Measurements from ENCODE around the gene WDR73.
"Not testable (repeated sequence)": the region's sequence is repeated elsewhere in the genome, so short reads cannot be mapped to it uniquely, and the experiment has no call there.

Gene WDR73

DNA sequence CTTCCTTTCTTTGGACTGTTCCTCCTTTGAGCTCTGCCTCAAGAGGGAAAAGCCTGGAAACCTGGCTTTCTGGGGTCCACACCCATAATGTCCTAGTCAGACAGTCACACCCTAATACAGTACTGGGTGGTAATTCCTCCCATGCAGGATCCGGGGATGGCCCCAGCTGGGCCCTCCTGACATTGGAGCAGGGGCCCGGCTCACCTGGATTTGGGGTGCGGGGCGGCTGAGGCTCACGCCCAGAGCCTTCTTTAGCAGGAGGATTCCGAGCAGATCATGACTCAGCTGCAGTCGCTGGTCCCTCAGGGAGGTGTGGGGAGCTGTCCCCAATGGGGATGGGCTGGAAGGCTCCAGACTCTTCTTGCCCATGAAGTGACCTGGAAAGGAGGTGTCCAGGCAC lies 2.9 kb upstream of the WDR73 start:
- no peak for DNase-seq

DNA sequence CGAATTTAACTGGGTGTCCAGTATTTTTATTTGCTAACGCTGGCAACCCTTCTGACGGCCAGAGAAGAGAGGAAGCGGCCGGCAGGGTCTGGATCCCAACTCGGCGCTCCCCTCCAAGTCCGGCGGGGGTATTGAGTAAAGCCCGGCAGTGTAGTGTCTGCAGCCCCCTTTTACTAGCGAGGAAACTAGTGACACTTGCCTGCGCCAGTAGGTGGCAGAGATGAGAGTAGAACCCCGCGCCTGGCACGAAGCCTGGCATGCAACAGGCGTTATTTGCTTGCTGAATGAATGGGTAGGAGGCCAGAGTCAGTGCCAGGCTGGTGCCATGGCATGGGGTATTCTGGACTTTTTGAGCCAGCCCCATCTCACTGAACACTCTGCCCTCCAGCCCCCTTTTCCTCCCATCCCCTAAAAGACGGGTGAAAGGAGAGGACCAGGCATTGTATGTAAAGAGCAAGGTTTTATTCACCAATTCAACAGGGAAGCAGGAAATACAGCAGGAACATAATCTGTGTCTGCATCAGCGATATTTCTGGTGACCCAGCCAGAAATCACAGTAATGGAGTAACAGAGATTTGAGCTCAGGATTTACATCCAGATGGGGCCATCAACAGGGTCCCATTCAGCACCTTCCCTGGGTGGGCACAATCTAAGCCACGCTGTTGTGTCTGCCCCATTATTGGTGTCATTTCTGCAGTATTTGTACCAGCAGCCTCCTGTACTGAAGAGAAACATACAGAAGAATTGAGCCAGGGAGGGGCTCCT lies 788 bp upstream of the WDR73 start:
- peak; percentile 78 for DNase-seq

- DNase-seq = no peak
Measured at GRCh38 chr15:84653584-84653909, 536 bp downstream of the WDR73 start.

DNA sequence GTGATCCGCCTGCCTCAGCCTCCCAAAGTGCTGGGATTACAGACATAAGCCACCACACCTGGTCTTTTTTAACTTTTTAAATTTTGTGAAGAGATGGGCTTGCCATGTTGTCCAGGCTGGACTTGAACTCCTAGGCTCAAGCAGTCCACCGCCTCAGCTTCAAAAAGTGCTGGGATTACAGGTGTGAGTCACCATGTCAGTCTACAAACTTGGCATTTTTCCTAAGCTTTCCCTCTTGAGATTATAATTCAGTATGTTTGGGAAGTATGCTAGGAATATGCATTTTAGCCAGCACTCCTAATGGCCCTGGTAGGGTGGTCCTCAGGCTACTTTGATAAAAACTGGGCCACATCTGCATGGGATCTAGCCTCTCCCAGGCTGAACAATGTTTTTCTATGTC lies 4.4 kb downstream of the WDR73 start:
- no peak for DNase-seq

- no peak for DNase-seq
Measured at GRCh38 chr15:84648539-84648938, 5.5 kb downstream of the WDR73 start.

GRCh38 chr15:84647726-84648125 lies 6.4 kb downstream of the WDR73 start:
- DNase-seq = no peak

DNA sequence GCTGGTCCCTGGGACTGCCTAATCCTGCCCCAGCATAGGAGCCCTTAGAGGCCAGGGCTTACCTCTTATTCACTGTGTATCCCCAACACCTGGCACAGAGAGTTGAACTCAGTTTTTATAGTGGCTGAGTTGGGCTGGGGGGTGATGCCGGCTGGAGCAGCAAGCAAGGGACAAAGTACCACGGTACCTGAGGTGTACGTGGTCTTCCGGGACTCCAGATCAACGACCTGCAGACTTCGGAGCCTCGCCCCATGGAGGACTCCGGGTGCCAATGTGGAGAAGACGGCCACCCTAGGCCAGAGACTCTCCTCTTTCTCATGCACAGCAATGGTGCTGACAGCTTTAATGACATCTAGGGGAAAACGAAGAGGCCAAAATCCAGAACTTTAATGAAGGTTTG lies 8.1 kb downstream of the WDR73 start:
- DNase-seq = no peak

GRCh38 chr15:84645496-84645895 lies 8.6 kb downstream of the WDR73 start:
- DNase-seq = no peak

- no peak for DNase-seq
Measured at GRCh38 chr15:84643838-84644237, 10.2 kb downstream of the WDR73 start.

- DNase-seq = not testable (repeated sequence)
Measured at GRCh38 chr15:84642640-84643039, 11.4 kb downstream of the WDR73 start.

DNA sequence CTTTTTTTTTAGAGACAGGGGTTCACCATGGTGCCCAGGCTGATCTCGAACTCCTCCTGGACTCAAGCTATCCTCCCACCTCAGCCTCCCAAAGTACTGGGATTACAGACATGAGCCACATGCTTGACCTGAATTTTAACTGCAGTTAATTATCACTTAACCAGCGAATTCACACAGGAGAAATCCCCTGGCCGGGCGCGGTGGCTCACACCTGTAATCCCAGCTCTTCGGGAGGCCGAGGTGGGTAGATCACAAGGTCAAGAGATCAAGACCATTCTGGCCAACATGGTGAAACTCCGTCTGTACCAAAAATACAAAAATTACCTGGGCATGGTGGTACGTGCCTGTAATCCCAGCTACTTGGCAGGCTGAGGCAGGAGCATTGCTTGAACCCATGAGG lies 12.2 kb downstream of the WDR73 start:
- not testable (repeated sequence) for DNase-seq

- no peak for DNase-seq
Measured at GRCh38 chr15:84638103-84638502, 16.0 kb downstream of the WDR73 start.

DNA sequence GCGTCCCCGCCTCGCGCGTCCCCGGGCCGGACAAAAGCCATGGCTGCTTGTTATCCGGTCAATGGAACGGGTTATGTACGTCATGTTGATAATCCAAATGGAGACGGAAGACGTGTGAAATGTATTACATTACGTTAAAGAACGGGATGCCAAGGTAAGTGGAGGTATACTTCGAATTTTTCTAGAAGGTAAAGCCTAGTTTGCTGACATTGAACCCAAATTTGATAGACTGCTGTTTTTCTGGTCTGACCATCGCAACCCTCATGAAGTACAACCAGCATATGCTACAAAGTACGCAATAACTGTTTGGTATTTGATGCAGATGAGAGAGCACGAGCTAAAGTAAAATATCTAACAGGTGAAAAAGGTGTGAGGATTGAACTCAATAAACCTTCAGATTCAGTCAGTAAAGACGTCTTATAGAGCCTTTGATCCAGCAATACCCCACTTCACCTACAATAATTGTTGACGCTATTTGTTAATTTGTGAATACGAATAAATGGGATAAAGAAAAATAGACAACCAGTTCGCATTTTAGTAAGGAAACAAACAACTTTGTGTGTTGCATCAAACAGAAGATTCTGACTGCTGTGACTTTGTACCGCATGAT lies 19.8 kb downstream of the WDR73 start:
- no peak for DNase-seq

DNA sequence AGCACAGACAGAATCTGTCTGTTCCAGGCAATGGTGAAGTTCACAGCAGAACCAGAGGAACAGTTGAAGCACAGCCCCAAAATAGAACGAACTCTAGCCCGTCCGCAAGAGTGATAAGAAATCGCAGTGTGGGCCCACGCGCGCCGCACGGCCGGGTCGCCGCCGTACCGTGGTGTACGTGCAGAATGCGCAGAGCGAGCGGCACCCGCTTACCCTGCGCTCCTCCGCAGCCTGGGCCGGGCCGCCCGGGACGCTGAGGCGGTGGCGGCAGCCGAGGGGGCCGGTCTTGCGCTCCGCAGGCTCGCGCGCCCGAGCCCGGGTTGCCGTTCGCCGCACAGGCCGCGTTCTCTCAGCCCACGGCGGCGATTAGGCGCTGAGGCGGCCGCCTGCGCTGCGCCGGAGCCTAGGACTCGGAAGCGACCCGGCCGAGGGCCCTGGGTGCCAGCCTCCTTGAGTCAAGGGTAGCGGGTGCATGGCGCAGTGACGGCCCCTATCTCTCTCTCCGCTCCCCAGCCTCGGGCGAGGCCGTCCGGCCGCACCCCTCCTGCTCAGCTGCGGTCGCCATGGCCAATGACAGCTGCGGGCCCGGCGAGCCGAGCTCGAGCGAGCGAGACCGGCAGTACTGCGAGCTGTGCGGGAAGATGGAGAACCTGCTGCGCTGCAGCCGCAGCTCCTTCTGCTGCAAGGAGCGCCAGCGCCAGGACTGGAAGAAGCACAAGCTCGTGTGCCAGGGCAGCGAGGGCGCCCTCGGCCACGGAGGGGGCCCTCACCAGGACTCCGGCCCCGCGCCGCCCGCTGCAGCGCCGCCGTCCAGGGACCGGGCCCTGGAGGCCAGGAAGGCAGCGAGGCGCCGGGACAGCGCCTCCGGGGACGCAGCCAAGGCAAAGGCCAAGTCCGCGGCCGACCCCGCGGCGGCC lies 20.5 kb downstream of the WDR73 start:
- peak; percentile 59 for DNase-seq

- no peak for DNase-seq
Measured at GRCh38 chr15:84631706-84632272, 22.3 kb downstream of the WDR73 start.

- DNase-seq = no peak
Measured at GRCh38 chr15:84629033-84629432, 25.1 kb downstream of the WDR73 start.

DNA sequence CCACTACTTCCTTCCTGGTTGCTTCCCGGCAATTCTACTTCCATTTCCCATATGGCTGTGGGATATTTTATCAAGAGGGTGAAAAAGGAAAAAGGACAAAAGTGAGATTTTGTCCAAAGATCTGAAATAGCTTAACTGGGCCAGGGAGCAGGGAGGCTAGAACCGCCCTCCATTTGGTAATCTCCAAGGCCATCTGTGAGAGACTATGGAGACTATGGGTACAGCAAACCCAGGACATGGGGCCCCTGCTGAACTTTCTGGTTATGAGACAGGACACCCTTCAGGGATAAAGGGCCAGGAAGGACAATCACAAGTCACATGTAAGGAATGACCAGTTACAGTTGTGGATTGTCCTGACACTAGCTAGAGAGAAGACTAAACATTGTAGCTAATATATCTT lies 29.0 kb downstream of the WDR73 start:
- no peak for DNase-seq

DNA sequence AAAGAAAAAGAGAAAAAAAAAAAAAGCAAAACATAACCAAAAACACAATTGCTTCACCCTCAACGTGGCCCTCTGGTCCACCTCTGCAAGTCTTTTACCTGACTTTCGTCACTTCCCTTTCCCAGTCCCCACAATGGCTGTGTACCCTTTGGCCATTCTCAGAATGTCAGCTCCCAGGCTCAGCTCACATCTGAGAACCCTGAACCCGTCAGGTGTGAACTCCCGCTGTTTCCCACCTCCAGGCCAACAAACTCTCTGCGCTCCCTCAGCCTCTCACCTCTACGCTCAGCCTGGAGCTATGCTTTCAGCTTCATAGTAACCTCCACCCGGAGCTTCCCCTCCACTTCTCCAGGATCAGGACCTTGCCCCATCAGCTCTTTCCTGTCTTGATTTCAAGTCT lies 29.7 kb downstream of the WDR73 start:
- no peak for DNase-seq

DNA sequence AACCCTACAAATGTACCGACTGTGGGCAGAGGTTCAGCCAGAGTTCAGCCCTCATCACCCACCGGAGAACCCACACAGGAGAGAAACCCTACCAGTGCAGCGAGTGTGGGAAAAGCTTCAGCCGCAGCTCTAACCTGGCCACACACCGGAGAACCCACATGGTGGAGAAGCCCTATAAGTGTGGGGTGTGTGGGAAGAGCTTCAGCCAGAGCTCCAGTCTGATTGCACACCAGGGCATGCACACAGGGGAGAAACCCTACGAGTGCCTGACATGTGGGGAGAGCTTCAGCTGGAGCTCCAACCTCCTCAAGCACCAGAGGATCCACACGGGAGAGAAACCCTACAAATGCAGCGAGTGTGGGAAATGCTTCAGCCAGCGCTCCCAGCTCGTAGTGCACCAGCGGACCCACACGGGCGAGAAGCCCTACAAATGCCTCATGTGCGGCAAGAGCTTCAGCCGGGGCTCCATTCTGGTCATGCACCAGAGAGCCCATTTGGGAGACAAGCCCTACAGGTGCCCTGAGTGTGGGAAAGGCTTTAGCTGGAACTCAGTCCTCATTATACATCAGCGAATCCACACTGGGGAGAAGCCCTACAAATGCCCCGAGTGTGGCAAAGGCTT lies 32.6 kb downstream of the WDR73 start:
- no peak for DNase-seq

GRCh38 chr15:84620626-84621025 lies 33.5 kb downstream of the WDR73 start:
- no peak for DNase-seq

GRCh38 chr15:84616235-84616634 lies 37.8 kb downstream of the WDR73 start:
- DNase-seq = no peak

- no peak for DNase-seq
Measured at GRCh38 chr15:84611631-84612030, 42.5 kb downstream of the WDR73 start.
